GM19025 (cell line): ENCODE data around the gene MLLT10.

ENCODE experiments used
- ATAC-seq: cut with Tn5 transposase; IDR thresholded peaks from one replicate; pipeline ENCODE4 v1.9.1; 2021; ENCODE audit warnings: mild to moderate bottlenecking, low read depth, moderate library complexity; ENCODE audit not compliant: unreplicated experiment

Gene MLLT10

GRCh38 chr10:21515361-21516241 lies 18.4 kb upstream of the MLLT10 start:
- ATAC-seq = no peak

DNA sequence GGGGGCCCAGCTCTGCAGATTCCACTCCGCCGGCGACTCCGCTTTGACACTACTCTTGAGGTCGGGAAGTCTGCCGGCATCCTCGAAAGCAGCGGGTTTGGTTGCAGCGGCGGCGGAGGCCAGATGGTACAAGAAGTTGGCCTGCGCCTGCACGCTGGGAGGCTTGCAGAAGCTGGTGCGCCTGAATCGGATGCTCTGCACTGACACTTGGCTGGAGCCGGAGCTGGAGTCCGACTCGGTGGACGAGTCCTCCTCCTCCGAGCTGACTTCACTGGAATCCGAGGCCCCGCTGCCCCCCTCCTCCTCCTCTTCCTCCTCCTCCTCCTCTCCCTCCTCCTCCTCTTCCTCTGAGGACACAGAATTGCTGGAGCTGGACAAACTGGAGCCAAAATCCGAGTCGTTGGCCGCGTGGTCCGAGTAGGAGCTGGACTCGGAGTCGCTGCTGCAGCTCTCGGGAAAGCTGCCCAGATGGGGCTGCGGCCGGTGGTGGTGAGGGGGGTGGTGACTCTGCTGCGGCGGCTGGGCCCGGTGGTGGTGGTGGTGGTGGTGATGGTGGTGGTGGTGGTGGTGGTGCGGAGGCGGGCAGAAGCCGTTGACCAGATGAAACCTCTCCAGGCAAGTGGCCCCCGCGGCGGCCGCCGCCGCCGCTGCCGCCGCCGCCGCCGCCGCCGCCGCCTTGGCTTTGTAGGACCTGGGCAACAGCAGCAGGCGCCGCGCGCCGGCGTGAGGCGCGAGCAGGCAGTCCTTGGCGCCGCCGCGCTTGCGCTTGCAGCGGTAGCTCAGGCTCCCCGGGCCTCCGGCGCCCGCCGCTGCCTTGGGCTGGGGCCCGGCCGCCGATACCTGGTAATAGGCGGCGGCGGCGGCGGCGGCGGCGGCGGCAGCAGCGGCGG lies 17.5 kb upstream of the MLLT10 start:
- ATAC-seq = peak; percentile 50

- ATAC-seq = peak; percentile 54
Observed at GRCh38 chr10:21517134-21518031, 16.6 kb upstream of the MLLT10 start.

- no peak for ATAC-seq
Observed at GRCh38 chr10:21518149-21518640, 15.8 kb upstream of the MLLT10 start.

DNA sequence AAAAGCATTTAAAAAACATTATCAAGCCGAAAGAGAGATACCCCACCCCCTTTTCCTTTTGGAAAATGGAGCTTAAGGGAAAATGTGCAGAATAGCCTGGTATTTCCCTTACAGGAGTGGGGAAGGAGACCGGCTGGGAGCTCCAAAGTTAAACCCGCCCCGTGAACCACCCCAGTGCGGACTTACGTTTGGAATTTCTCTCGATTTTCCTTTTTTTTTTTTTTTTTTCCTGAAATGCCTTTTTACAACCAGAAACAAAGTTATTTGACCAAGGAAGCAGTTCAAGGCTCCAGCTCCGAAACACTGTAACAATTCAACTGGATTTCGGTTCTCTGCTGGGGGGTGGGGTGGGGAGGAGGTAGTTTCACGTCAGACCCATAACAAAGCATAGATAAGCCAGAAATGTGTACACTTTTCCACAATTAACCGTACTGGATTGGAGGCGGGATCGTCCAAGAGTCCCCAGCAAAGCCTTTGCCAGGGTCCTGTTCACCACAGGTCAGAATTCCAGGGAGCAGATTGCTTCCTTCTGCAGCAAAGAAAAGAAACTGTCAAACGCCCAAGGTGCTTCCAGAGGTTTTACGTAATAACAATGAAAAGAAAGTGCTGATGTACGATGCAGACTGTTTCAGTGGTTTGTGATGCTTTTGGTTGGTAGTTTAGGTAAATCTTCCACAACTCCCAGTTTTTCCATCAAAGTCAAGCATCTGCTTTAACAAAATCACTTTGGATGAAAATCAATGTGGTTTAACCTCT lies 15.2 kb upstream of the MLLT10 start:
- no peak for ATAC-seq

- no peak for ATAC-seq
Observed at GRCh38 chr10:21519397-21519933, 14.6 kb upstream of the MLLT10 start.

DNA sequence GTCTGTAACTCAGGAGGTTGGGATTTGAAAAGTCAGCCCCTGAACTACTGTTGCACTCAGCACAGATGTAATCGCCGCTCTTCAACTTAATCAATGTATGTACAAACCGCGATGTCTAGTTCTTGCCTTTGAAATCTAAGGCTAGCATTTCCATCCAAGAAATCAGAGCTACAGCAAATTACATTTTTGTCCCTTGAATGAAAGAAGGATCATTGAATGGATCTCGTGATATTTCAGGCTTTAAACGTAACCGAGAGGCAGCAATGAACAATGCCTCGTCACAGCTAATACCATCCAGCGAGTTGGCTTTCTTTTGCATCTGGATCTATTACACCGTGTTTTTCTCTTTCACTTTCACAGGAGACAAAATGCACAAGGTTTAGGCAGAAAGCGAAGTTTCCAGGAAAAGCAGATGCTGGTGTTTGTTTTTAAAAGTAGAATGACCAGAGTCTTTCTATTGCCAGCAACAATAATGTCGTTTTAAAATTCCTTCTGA lies 14.0 kb upstream of the MLLT10 start:
- ATAC-seq = no peak

- no peak for ATAC-seq
Observed at GRCh38 chr10:21520509-21520908, 13.5 kb upstream of the MLLT10 start.

- ATAC-seq = no peak
Observed at GRCh38 chr10:21520949-21521348, 13.1 kb upstream of the MLLT10 start.

- ATAC-seq = no peak
Observed at GRCh38 chr10:21521751-21522533, 12.1 kb upstream of the MLLT10 start.

DNA sequence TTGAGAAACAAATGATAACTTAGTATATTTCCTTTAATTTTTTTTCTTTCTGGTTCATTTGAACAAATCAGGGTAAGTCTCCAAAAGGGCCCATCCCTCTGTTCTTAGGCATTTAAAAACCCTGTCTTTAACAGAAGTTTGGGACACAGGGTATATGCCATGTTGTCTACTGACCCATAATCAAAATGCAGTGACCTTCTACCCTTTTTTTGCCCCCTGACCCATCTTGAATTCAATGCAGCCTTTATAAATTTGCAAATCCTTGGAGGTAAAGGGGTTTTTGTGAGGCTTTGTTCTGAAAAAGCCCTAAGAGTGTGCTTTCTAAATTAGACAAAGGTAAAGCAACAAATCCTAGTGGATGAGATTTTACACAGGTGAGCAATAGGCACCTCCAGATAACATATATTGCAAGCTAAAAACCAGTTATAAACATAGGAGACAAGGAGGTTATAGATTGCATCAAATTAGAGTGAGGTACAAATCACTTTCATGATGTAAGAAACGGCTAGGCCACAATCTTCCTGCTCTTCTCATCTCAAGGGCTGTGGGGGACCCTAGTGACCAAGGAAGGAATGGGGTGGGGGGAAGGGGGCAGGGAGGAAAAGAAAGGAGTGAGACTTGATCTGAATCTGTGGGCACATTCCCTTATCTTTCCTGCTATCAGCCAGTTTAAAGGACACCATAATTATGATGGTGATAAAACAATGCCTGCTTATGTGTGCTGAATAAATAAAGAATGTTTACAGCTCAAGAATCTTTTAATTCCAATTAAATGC lies 11.2 kb upstream of the MLLT10 start:
- ATAC-seq = no peak

- ATAC-seq = no peak
Observed at GRCh38 chr10:21523557-21524008, 10.4 kb upstream of the MLLT10 start.

DNA sequence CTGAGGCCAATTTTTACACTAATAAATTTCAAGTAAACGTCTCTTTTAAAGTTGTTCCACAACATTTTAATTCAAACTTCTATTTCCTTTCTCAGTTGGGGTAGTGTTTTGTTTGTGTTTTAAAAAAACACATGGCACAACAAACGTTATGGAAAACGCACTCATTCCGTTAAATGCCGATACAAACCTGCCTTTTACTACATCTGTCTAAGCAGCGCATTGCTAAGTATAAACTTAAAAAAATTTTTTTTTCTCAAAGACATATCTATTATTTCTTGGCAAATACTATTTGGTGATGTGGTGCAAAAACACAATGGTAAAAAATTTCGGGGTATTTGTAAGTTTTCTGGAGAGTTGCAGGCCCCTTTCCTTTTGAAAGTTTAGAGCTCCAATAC lies 9.9 kb upstream of the MLLT10 start:
- ATAC-seq = no peak

- ATAC-seq = no peak
Observed at GRCh38 chr10:21524526-21525366, 9.3 kb upstream of the MLLT10 start.

- peak; percentile 55 for ATAC-seq
Observed at GRCh38 chr10:21525367-21526187, 8.5 kb upstream of the MLLT10 start, which contains the start of gene SKIDA1. SKIDA1 (minus strand) TSS chr10:21525682; CDS start chr10:21517822, 7,860 bp downstream.
